ENCODE data around the gene TBCK.
"Not testable (repeated sequence)": the region's sequence is repeated elsewhere in the genome, so short reads cannot be mapped to it uniquely, and the experiment has no call there.

TBCK gene

GRCh38 chr4:106315968-106316772 is at the start of gene TBCK, which contains the start of gene AIMP1:
Gene TBCK (minus strand): TSS chr4:106316209. CDS start chr4:106308960, 7,249 bp downstream.
Gene AIMP1 (plus strand): TSS chr4:106316550. CDS start chr4:106325010, 8,460 bp downstream.
- peak; percentile 69 for DNase-seq

DNA sequence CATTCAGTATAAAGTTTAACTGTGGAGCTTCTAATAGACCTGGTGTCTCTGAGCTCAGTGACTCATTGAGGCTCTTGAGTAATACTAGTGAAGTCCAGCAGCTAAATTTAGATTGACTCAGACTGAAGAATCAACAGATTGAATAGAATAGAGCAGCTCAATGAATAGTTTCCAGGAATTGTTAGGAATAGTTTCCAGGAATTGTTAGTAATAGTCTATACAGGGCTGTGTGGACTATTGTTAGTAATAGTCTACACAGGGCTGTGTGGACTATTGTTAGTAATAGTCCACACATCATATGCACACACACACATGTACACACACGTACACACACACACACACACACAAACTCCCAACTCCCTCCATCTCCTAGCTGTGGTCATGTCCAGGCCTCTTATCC is 49.6 kb upstream of the TBCK start:
- DNase-seq, result peak; percentile 78

- no peak for DNase-seq
These were observed 48.3 kb upstream of the TBCK start for GRCh38 chr4:106364282-106364681.

- DNase-seq, result no peak
These were observed 46.2 kb upstream of the TBCK start for GRCh38 chr4:106362086-106362825.

GRCh38 chr4:106358899-106359298 is 42.9 kb upstream of the TBCK start:
- peak; percentile 66 for DNase-seq

- DNase-seq, result no peak
These were observed 39.2 kb upstream of the TBCK start for GRCh38 chr4:106355193-106355592.

GRCh38 chr4:106353786-106354185 is 37.8 kb upstream of the TBCK start:
- DNase-seq, result no peak

DNA sequence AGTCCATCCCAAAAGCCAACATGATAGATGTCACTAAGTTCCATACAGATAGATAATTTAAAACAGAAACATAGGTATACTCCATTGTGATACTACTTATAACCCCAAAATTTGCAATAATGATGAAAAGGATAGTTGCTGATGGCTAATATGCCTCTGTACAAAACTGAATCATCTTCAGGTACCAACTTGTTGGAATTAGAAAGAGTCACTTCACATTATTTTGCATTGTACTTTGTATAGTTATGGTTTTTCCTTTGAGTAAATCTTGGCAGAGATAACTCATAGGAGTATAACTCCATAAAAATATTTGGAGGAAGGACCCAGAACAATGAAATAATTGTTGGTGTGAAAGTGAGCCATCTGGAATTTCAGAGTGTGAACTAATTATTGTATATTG is 35.0 kb upstream of the TBCK start:
- no peak for DNase-seq

- DNase-seq, result no peak
These were observed 31.2 kb upstream of the TBCK start for GRCh38 chr4:106347167-106347566.

- peak; percentile 56 for DNase-seq
These were observed 28.6 kb upstream of the TBCK start for GRCh38 chr4:106344647-106344970.

DNA sequence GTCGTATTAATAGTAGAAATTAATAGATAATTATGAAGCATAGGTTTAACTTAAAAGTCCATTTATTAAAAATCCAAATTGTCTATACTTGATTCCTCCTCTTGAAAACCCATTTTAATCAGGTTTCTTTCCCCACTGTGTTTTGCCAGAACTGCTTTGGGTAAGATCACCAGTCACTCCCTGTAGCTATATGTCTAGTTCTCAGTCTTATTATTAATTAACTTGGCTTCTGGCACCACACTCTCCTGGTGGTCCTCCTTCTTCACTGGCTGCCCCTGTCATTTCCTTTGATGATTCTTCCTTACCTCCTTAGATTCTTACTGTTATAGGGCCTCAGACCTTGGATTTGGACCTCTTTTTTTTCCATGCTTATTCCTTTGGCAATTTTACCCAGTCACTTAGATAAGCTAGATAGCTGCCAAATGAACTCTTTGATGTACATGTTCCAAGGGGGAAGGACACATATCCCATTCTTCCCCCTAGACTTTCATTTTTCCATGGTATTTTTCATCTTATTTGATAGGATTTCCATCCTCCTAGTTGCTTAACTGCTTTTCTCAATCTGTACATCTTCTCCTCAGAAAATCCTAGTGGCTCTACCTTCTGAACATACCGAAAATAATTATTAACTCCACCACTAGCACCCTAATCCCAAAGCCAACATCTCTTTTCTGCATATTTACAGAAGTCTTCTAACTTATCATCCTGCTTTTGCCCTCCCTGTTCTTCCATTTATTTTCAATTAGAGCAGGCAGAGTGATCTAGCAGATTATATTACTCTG is 28.0 kb upstream of the TBCK start:
- DNase-seq, result no peak

DNA sequence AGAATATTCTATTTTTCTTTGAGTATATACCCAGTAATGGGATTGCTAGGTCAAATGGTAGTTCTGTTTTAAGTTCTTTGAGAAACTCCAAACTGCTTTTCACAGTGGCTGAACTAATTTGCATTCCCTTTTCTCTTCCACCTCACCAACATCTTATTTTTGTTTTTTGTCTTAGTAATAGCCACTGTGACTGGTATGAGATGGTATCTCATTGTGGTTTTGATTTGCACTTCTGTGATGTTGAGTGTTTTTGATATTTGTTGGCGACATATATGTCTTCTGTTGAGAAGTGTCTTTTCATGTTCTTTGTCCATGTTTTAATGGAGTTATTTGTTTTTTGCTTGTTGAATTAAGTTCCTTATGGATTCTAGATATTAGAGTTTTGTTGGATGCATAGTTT is 24.8 kb upstream of the TBCK start:
- peak; percentile 4 for DNase-seq

DNA sequence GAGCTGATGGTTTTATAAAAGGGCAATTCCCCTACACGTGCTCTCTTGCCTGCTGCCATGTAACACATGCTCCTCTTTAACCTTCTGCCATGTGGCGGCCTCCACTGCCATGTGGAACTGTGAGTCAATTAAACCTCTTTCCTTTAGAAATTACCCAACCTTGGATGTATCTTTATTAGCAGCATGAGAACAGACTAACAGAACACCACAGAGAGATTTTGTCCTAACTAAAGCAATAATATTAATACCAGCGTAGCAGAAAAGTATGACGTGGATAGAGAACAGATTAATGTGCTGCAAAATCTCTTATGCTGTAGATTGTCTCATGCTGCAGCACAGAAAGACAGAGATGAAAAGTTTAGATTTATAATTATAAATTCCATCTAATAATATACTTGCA is 23.4 kb upstream of the TBCK start:
- no peak for DNase-seq

DNA sequence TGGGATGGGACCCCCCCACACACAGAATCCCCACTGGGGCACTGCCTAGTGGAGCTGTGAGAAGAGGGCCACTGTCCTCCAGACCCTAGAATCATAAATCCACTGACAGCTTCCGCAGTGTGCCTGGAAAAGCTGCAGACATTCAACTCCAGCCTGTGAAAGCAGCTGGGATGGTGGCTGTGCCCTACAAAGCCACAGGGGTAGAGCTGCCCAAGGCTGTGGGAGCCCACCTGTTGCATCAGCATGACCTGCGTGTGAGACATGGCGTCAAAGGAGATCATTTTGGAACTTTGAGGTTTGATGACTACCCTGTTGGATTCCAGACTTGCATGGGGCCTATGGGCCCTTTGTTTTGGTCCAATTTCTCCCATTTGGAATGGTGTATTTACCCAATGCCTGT is 22.7 kb upstream of the TBCK start:
- no peak for DNase-seq

DNA sequence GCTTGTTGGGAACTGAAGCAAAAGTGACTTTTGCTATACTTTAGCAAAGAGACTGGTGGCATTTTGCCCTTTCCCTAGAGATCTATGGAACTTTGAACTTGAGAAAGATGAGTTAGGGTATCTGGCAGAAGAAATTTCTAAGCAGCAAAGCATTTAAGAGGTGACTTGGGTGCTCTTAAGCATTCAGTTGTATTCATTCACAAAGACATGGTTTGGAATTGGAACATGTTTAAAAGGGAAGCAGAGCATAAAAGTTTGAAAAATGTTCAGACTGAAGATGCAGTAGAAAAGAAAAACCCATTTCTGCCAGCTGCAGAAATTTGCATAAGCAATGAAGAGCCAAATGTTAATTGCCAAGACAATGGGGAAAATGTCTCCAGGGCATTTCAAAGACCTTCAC is 21.9 kb upstream of the TBCK start:
- no peak for DNase-seq

DNA sequence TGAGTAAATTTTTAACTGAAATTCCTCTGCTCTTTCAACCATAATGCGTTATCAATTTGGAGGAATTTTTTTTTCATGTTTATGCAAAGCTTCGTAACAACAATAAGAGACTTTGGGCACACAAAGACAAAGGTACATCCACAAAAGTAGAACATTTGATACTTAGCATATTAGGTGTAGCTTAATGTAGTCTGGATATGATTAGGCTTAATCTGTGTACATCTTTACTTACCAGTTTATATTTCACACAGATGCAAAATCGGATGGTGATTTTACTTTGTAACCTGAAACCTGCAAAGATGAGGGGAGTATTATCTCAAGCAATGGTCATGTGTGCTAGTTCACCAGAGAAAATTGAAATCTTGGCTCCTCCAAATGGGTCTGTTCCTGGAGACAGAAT is 20.6 kb upstream of the TBCK start:
- no peak for DNase-seq

DNA sequence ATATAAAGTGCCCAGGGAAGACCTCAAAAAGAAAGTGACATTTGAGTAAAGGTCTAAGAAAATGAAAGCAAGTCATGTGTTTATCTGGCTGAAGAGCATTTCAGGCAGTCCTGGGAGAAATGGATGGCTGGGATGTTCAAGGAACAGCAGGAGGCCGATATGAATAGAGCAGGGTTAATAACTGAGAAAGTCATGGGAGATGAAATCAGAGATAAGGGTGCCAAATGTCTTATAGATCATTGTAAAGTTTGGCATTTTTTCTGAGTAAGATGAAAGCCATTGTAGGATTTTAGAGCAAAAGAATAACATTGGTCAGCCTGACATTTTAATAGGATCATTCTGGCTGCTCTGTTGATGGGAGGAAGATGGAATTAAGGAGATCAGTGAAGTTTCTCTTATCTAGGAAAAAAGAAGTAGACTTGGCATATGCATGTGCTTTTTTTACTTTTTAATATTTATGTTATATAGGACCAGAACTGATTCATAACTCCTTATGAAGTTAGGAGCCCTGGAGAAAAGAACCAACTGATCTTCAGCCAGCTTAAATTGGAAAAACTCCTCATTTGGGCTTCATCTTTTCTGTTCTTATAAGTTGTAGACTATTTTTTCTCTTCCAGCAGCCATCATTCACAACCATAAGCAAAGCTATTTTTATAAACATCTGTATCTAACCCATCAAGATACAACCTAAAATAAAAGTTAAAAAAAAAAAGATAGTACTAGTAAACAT is 18.9 kb upstream of the TBCK start:
- DNase-seq, result no peak

GRCh38 chr4:106333186-106333585 is 17.2 kb upstream of the TBCK start:
- DNase-seq, result no peak

- DNase-seq, result peak; percentile 12
These were observed 13.1 kb upstream of the TBCK start for GRCh38 chr4:106329041-106329618.

DNA sequence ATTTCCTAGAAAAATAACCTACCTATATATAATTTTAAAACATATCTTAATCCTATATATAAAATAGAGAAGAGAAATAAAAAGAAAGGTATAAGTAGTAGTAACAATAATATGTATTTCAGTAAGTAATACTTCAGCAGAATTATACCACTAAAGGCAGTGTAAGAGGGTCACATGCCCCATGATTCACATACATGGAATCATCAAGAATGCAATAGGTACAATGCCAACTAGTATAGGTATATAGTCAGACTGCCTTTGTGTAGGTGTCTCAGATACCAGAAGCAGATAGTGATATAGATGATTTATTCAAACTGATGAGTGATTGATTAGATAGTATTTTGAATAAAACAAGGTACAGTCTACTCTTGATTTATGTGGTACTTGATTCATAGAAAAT is 9.8 kb upstream of the TBCK start:
- DNase-seq, result no peak

- no peak for DNase-seq
These were observed 7.1 kb upstream of the TBCK start for GRCh38 chr4:106323119-106323518.

DNA sequence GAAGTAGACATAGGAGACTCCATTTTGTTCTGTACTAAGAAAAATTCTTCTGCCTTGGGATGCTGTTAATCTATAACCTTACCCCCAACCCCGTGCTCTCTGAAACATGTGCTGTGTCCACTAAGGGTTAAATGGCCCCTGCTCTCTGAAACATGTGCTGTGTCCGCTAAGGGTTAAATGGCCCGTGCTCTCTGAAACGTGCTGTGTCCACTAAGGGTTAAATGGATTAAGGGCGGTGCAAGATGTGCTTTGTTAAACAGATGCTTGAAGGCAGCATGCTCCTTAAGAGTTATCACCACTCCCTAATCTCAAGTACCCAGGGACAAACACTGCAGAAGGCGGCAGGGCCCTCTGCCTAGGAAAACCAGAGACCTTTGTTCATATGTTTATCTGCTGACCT is 5.8 kb upstream of the TBCK start:
- not testable (repeated sequence) for DNase-seq

- not testable (repeated sequence) for DNase-seq
These were observed 5.2 kb upstream of the TBCK start for GRCh38 chr4:106321168-106321567.

Data from NCI-H226 (cell line).